ENCODE measurements around the gene TRMT1.
"Not testable (repeated sequence)": the region's sequence is repeated elsewhere in the genome, so short reads cannot be mapped to it uniquely, and the experiment has no call there.

The TRMT1 gene

GRCh38 chr19:13150187-13150930 lies 33.8 kb upstream of the TRMT1 start, which contains the start of the genes IER2 and STX10:
TSS of gene IER2 (plus strand) at chr19:13150411. CDS start at chr19:13153187, 2,776 bp downstream.
TSS of gene STX10 (minus strand) at chr19:13150375. CDS start at chr19:13150173, 202 bp downstream.
- DNase-seq = peak; percentile 93

GRCh38 chr19:13149628-13150186 lies 33.2 kb upstream of the TRMT1 start:
- DNase-seq = no peak

- not testable (repeated sequence) for DNase-seq
Observed at GRCh38 chr19:13149173-13149627, 32.7 kb upstream of the TRMT1 start.

GRCh38 chr19:13146763-13147563 lies 30.4 kb upstream of the TRMT1 start:
- peak; percentile 52 for DNase-seq

GRCh38 chr19:13139633-13140311 lies 23.2 kb upstream of the TRMT1 start:
- DNase-seq = no peak

- DNase-seq = no peak
Observed at GRCh38 chr19:13138916-13139198, 22.3 kb upstream of the TRMT1 start.

- DNase-seq = no peak
Observed at GRCh38 chr19:13138171-13138915, 21.8 kb upstream of the TRMT1 start.

GRCh38 chr19:13137290-13137794 lies 20.8 kb upstream of the TRMT1 start:
- DNase-seq = no peak

- no peak for DNase-seq
Observed at GRCh38 chr19:13135068-13136062, 18.8 kb upstream of the TRMT1 start.

GRCh38 chr19:13134626-13135025 lies 18.1 kb upstream of the TRMT1 start:
- no peak for DNase-seq

- no peak for DNase-seq
Observed at GRCh38 chr19:13133241-13133870, 16.8 kb upstream of the TRMT1 start.

- peak; percentile 54 for DNase-seq
Observed at GRCh38 chr19:13132471-13133180, 16.1 kb upstream of the TRMT1 start.

GRCh38 chr19:13130886-13131490 lies 14.4 kb upstream of the TRMT1 start:
- DNase-seq = no peak

- no peak for DNase-seq
Observed at GRCh38 chr19:13129384-13129783, 12.8 kb upstream of the TRMT1 start.

- no peak for DNase-seq
Observed at GRCh38 chr19:13128583-13128982, 12.0 kb upstream of the TRMT1 start.

GRCh38 chr19:13127811-13128575 lies 11.5 kb upstream of the TRMT1 start:
- no peak for DNase-seq

- DNase-seq = peak; percentile 46
Observed at GRCh38 chr19:13127051-13127450, 10.5 kb upstream of the TRMT1 start.
